Activated T-cell treated with anti-CD3 and anti-CD28 coated beads for 24 hours (primary cell): ENCODE results near the gene ZNF438.
"Not testable (repeated sequence)": the region's sequence is repeated elsewhere in the genome, so short reads cannot be mapped to it uniquely, and the experiment has no call there.

Source experiments
- DNase-seq: peaks from one replicate; pipeline ENCODE4 v3.0.0-alpha.2; 2020; ENCODE audit warnings: low read depth

The ZNF438 gene

GRCh38 chr10:31051703-31052102, 20.0 kb upstream of the ZNF438 start:
- DNase-seq = no peak

GRCh38 chr10:31042670-31043069, 11.0 kb upstream of the ZNF438 start:
- no peak for DNase-seq

GRCh38 chr10:31041011-31041410, 9.3 kb upstream of the ZNF438 start:
- no peak for DNase-seq

DNA sequence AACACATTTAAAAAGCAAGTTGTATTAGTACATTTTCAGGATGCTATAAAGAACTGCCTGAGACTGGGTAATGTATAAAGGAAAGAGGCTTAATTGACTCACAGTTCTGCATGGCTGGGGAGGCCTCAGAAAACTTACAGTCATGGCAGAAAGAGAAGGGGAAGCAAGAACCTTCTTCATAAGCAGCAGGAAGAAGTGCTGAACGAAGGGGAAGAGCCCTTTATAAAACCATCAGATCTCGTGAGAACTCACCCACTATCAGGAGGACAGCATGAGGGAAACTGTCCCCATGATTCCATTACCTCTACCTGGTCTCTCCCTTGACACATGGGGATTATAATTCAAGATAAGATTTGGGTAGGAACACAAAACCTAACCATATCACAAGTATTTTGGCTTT, 7.3 kb upstream of the ZNF438 start:
- not testable (repeated sequence) for DNase-seq

DNA sequence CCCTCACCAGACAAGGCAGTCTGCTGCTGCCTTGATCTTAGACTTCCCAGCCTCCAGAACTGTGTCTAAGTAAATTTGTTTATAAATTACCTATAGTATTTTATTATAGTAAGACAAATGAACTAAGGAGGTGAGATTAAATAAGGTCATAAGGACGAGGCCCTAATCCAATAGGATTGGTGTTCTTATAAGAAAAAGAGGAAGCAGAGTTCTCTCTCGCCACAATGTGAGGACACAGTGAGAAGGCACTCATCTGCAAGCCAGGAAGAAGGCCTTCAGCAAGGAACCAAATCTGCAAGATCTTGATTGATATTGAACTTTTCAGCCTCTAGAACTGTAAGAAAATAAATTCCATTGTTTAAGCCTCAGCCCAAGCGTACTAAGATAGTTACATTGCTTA, 6.1 kb upstream of the ZNF438 start:
- DNase-seq = no peak

GRCh38 chr10:31036209-31036608, 4.5 kb upstream of the ZNF438 start:
- no peak for DNase-seq

- DNase-seq = no peak
Measured at GRCh38 chr10:31035266-31035798, 3.7 kb upstream of the ZNF438 start.

DNA sequence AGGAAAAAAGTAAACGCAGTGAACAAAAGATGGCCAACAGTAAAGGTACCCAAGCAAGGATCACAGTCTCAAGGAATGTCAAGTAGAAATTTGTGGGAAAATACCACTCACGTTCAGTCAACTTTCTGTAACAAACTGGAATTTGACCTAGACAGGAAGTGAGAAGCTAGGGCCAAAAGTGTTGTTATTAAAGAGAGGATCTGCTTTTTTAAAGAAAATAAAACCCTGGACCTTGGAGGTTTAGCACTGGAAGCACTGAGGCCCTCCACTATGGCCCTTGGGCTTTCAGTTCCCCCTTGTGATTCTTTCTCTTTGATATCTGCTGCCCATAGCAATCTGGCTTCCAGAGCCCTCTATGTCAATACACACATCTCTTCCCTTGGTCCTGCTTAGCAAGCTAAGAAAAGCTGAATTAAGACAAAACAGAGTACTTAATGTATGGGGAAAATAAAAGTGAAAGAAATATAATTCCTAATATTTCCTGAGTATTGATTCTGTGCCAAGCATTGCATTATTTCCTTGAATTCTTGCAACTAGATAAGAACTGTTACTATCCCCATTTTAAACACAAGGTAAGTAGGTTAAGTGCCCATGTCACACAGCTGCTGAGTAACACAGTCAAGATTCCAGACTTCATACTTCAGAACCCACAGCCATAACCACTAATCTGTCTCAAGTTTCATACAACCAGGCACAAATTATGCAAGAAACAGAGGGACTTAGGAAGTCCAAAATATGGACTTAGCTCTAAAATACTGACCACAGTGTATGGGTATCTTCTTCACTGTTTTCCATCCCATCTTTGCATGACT, 2.6 kb upstream of the ZNF438 start:
- no peak for DNase-seq

- no peak for DNase-seq
Measured at GRCh38 chr10:31033147-31033546, 1.5 kb upstream of the ZNF438 start.

DNA sequence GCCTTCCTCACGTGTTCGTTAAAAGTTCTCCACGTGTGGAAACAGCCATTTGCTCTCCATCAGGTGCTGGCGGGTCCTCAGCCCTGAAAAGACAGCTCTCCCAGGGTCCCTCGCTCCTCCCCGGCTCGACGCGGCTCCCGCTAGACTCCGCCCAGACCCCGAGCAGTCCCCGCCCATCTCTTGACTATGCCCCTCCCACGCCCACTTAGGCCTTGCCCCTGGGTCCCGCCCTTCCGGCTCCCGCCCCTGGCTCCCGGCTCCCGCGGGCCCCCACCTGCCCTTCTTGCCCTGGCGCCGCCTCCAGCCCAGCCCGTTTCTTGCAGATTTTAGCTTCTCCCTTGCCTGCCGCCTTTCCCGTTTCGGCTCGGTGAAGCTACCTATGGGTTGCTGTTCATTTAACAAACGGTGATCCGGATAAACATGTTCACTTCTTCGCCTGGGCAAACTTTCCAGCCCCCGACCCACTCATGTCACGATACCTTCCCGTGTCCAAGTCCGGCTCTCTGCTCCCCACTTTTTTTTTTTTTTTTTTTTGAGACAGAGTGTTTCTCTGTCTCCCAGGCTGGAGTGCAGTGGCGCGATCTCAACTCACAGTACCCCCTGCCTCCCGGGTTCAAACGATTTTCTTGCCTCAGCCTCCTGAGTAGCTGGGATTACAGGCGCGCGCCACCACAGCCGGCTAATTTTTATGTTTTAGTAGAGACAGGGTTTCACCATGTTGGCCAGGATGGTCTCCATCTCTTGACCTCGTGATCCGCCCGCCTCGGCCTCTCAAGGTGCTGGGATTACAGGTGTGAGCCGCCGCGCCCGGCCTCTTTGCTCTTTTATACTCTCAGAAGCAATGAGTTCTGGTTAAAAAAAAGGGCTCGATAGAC, 830 bp upstream of the ZNF438 start:
- peak; percentile 92 for DNase-seq

GRCh38 chr10:31031205-31031557, 484 bp downstream of the ZNF438 start:
- no peak for DNase-seq

DNA sequence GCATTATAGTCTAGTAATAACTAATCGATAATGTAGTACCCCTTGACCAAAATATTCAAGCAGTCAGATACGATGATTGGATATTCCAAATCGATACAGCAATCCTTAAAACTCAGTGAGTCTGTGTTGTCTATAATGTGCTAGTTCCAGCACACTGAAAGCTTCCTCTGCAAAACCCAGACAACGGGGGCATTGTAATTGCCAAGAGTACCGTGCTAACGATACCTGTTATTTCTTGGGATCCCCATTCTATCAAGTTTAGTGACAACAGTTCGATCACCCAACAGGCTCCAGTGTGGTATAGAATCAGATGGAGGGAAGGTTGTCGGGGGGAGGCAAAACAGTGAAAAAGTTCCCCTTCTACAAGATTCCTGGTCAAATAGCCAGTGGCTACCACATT, 865 bp downstream of the ZNF438 start:
- no peak for DNase-seq

GRCh38 chr10:31030260-31030659, 1.4 kb downstream of the ZNF438 start:
- no peak for DNase-seq

DNA sequence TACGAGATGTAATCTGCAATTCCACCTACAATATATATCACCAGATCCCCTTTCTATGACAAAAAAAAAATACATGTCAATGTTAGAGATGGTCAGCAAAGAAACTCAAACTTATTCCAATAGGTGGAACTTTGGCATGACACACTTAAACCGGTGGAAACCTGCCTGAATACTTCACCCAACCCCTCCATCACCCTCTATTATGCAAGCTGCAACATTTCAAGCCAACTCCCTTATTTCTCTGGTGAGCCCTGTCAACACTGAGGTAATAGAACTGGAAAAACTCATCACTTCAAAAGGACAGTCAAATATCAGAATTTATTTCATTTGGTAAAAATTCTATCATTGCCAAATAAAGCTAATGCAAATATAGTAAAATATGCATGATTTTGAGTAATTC, 3.6 kb downstream of the ZNF438 start:
- DNase-seq = no peak

DNA sequence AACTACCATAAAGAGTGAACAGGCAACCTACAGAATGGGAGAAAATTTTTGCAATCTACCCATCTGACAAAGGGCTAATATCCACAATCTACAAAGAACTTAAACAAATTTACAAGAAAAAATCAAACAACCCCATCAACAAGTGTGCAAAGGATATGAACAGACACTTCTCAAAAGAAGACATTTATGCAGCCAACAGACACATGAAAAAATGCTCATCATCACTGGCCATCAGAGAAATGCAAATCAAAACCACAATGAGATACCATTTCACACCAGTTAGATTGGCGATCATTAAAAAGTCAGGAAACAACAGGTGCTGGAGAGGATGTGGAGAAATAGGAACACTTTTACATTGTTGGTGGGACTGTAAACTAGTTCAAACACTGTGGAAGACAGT, 5.4 kb downstream of the ZNF438 start:
- not testable (repeated sequence) for DNase-seq

DNA sequence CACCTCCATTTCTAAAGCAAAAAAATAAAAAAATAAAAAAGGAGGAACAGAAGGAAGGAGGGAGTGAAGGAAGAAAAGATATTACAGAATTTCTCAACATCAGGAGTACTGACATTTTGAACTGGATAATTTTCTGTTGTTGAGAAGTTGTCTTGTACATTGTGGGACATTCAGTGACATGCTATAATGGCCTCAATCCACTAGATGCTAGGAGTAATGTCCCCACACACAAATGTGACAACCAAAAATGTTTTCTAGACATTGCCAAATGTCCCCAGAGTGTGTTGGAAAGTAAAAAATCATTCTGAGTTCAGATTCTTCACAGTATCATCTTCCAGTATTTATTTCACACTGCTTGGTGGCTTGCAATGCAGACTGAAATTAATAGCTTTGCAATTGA, 6.5 kb downstream of the ZNF438 start:
- DNase-seq = no peak

DNA sequence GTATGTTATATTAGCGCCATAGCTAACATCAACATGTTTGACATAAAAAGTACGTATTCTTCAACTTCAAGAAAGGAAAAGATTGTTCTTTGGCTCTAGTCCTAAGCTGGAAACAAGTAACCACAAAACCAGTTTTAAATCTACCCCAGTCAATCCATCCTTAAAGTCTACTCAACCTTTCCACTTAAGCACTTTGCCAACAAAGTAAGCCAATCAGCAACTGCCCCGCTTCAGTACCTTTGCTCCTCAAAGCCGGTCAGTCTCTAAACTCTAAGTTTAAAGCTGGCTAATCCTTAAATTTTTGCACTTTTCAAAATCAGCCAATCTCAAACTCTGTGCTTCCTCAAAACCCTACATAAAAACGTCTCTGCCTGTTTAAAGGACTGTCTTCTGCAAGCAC, 8.1 kb downstream of the ZNF438 start:
- no peak for DNase-seq

GRCh38 chr10:31020209-31020608, 11.5 kb downstream of the ZNF438 start:
- DNase-seq = no peak

- DNase-seq = no peak
Measured at GRCh38 chr10:31018962-31019361, 12.7 kb downstream of the ZNF438 start.

DNA sequence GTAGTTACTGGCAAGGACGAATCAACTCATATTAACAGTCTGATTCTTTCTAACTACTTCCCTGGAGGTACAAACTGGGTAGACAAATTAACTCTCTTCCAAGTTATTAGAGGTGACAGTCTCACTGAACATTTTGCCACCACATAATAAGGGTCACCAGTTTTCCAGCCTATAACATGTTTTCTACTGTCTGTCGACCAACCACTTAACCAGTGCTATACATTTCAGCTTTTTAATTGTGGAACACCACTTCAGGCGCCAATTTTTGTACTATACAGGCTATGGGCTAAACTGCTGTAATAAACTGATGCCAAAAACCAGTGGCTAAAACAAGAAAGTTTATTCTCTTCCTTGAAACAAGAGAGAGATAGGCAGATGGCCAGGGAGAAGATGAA, 13.3 kb downstream of the ZNF438 start:
- DNase-seq = no peak

- no peak for DNase-seq
Measured at GRCh38 chr10:31017534-31018355, 13.9 kb downstream of the ZNF438 start.

DNA sequence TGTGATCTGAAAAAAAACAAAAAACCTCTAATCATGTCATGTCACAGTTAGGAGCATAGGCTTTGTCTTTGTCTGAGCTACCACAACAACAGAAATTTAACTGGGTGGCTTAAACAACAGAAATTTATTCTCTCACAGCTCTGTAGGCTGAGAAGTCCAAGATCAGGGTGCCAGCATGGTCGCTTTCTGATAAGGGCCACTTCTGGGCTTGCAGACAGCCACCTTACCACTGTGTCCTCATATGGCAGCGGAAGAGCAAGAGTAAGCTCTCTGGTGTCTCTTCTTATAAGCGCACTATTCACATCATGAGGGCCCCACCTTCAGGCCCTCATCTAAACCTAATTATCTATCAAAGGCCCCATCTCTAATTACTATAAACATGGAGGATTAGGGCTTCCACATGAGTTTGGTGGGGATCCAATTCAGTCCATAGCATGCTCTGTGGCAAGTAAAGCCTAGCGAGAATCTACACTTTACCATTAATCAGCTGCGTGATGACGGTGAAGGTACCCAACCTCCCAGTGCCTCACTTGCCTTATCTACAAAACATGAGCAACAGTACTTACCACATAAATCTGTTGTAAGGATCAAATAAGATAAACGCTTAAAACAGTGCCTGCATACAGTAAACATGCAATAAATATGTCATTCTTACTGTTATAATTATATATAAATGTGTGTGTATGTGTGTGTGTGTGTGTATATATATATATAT, 17.3 kb downstream of the ZNF438 start:
- DNase-seq = no peak
